DMS153 treated with DMSO at 0.1 percent for 48 hours (cell line): ENCODE measurements around the gene ATP5F1D.
A peak's percentile ranks its signal among the peaks of the same experiment; 100 is the strongest.

Experiments used
- DNase-seq: peaks from one replicate; lab custom pipeline; 2025; ENCODE audit not compliant: unreplicated experiment; lab: John Stamatoyannopoulos, UW

ATP5F1D gene

GRCh38 chr19:1232652-1233072, 8.9 kb upstream of the ATP5F1D start:
- no peak for DNase-seq

DNA sequence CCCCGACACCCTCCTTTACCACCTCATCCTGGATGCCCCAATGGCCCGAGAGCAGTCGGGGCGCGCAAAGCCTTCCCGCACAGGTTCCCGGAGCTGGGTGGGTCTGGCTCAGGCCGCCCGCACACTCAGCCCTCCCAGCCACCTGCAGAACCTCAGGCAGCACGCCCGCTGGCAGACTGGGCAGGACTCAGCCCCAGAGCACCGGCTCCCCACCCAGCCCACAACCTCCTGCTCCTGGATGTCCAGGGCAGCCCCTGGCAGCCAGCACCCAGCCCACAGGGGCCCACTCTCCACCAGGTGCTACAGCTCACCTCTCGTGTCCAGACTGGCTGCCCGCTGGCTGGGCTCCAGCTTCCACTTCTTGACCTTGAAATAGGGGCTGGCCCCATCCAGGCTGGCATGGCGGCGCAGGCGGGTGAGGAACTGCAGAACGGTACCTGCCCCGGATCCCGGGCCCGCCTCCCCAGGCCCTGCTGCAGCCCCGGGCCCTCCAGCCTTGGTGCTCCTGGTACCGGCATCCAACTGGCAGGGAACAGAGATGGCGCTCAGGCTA, 8.4 kb upstream of the ATP5F1D start:
- DNase-seq: no peak

GRCh38 chr19:1234051-1234954, 7.2 kb upstream of the ATP5F1D start:
- DNase-seq: no peak

DNA sequence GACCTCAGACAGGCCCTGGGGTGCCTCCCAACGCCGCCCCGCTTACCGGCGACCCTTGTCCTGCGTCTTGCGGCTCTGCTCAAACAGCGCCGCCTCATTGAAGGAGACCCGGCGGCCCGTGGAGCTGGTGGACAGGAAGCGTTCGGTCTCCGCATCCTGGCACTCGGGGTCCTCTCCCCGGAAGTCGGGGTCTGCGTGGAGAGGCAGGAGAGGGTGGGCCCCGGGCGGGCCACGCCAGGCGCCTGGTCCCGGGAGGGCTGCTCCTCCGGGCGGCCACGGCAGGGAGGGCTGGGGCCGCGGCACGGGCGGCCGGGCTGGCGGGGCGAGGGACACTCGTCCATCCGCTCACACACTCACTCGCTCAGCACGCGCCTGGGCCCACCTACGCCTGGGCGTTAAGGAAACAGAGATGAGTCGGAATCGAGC, 6.6 kb upstream of the ATP5F1D start:
- no peak for DNase-seq

DNA sequence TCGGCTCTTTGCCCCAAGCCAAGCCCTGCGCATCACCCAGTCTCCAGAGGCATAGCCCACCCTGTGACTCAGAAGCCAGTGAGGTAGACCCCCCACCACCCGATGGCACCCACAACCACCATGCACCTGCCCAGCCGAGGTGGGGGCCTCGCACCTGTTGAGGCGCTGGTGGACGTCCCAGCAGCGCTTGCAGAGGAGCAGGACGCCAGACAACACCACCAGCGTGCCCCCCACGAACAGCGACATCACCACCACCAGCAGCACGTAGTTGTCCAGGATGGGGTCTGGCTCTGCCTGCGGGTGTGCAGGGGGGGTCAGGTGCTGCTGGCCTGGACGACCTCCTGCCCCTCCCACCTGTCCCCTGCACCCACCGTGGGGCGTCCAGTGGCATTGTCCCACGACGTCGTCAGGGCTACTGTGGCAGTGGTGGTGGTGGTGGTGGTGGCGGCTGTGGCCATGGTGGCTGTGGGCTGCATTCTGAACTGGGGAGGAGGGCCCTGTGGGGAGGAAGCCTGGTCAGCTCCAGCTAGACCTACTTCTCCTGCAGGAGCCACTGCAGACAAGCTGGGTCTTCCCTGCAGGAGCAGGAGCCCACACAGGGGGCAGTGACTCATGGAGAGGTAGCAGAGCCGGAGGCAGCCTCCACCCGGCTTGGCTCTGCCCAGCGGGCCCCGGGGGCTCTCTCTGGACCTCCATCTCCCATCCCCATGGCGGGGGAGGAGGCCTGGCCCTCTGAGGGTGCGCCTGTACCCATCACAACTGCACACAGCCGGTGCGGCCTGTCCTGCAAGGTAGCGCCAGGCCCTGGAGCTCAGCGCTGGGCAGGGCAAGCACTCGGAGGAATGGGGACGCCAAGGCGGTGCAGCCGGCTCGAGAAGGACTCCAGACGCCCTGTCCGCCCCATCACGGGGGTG, 5.7 kb upstream of the ATP5F1D start:
- DNase-seq: no peak

DNA sequence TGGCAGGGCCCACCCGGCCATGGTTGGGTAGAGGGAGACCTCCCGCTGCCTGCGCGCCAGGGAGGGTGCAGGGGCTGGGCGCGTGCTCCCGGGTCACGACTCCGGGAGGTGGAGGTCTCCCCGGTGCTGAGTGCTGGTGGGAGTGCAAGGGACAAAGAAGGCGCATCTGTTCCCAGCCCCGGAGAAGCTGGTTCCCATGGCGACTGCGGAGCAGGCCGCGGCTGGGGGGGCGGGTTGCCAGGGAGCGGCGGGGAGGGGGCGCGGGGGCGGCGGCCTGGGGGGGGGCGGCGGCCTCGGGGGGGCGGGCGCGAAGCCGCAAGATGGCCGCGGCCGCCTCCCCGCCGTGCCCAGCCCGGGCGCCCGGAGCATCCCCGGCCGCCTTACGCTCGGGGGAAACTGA, 5.0 kb upstream of the ATP5F1D start:
- no peak for DNase-seq

- no peak for DNase-seq
Measured at GRCh38 chr19:1237027-1237659, 4.4 kb upstream of the ATP5F1D start.

- DNase-seq: no peak
Measured at GRCh38 chr19:1237754-1238368, 3.7 kb upstream of the ATP5F1D start, which contains the start of gene CBARP. Gene CBARP, minus strand, starts transcription at chr19:1238005. Its CDS starts 1,905 bp downstream, at chr19:1236100.

DNA sequence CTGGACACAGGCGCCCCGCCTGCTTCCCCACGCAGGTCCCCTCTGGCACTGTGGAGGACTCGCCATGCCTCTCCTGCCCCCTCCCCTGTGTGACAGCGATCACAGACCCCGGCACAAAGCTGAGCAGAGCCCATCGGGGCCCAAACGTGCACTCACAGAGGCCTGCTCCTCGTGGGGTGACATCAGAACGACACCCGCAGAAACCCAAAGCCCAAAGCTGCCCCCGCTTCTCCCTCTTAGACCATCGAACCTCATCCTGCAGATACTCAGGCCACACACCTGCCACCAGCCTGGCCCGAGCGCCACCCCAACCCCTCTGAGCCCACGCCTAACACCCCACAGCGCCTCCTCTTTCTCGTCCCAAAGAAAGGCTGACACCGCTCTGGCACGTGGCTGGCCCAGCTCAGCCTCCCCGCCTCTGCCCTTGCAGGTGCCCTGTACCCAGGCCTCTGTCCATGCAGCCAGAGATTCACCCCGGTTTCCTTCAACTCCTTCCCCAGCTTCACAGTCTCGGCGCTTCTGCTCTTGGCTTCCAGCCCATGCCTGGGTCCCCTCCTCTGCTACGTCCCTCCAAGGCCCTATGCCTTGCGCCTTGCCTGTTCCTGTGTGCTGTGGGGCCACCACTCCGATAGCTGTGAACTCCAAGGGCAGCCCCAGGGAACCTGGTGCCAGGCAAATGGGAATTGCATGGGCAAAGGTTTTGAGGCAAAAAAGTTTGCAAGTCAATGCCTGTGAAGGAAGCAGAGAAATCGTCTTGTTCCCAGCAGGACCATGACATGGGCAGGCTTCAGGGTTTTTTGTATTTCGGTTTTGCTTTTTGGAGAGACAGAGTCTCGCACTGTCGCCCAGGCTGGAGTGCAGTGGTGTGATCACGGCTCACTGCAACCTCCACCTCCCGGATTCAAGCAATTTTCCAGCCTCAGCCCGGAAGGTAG, 2.9 kb upstream of the ATP5F1D start:
- DNase-seq: no peak

DNA sequence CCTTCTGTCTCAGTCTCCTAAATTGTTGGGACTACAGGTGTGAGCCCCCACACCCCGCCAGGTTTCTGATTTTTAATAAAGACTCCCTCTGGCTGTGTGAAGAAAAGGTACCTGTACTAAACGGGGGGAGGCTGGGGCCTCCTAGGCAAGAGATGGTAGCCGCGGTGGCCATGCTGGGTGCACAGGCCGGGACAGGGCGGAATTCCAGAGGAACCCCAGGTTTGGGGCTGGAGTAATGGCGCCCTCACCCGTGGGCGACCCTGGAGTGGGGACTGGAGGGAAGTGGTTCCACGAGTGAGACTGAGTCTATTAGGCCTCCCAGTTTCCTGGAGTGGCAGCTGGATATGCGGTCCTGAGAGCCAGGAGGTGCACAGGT, 2.1 kb upstream of the ATP5F1D start:
- no peak for DNase-seq

DNA sequence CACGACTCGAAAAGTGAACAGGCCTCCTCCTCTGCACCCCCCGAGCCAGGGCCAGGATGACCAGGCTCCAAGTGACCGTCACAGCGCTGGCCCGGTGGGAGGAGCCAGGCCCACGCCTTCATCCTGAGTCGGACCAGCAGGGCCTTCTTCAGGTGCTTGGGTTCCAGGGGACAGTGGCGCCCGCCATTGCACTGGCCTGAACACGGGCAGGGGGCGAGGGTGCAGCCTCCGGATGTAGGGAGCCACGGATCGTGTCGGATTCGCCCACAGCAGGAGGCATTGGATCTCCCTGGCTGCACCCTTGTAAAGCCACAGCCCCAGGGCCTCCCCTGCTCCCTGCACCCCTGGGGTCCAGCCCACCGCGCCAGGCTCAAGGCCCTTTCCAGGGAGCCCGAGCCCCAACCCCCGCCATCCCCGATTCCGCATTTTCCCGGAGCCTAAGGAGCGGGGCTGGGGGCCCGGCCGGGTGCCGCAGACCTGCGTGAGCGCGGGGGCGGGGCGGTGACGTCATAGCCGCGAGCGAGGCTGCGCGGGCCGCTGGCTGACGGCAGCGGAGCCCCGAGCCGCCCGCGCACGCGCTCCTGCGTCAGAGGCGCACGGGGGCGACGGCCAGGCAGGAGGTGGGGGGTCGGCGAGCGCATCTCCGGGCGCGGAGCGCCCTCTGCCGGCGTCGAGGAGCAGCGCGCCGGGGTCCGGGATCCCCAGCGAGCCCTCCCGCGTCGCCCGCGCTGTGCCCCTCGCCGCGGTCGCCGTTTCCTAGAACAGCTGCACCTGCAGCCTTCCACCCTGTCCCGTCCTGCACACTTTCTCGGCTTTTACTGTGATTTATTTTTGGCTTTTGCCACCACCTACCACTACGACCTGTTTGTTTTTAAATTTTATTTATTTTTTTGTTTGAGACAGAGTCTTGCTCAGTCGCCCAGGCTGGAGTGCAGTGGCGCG, 1.5 kb upstream of the ATP5F1D start:
- peak; percentile 31 for DNase-seq

- no peak for DNase-seq
Measured at GRCh38 chr19:1240925-1241324, 626 bp upstream of the ATP5F1D start.

DNA sequence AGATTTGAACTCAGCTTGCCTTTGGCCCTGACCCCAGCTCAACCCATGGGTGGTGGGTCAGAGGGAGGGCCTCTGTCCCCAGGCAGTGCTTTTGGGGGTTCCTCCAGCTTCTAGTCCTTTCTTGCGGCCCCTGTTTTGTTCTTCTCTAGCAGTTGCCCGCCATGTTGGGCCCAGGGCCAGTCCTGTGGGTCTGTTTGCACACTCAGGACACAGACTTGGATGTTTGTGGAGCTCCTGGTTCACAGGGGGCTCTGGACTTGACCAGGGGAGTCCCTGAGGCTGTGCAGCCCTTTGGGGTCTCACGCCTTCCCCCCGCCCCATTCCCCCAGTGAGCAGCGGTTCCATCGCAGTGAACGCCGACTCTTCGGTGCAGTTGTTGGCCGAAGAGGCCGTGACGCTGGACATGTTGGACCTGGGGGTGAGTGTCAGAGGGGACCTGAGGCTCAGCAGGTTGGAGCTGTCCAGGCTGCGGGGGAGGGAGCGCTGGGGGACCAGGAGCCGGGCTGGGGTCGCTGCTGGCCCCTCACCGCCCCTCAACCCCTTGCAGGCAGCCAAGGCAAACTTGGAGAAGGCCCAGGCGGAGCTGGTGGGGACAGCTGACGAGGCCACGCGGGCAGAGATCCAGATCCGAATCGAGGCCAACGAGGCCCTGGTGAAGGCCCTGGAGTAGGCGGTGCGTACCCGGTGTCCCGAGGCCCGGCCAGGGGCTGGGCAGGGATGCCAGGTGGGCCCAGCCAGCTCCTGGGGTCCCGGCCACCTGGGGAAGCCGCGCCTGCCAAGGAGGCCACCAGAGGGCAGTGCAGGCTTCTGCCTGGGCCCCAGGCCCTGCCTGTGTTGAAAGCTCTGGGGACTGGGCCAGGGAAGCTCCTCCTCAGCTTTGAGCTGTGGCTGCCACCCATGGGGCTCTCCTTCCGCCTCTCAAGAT, 2.5 kb downstream of the ATP5F1D start:
- DNase-seq: no peak

- DNase-seq: no peak
Measured at GRCh38 chr19:1244693-1245451, 3.3 kb downstream of the ATP5F1D start.

DNA sequence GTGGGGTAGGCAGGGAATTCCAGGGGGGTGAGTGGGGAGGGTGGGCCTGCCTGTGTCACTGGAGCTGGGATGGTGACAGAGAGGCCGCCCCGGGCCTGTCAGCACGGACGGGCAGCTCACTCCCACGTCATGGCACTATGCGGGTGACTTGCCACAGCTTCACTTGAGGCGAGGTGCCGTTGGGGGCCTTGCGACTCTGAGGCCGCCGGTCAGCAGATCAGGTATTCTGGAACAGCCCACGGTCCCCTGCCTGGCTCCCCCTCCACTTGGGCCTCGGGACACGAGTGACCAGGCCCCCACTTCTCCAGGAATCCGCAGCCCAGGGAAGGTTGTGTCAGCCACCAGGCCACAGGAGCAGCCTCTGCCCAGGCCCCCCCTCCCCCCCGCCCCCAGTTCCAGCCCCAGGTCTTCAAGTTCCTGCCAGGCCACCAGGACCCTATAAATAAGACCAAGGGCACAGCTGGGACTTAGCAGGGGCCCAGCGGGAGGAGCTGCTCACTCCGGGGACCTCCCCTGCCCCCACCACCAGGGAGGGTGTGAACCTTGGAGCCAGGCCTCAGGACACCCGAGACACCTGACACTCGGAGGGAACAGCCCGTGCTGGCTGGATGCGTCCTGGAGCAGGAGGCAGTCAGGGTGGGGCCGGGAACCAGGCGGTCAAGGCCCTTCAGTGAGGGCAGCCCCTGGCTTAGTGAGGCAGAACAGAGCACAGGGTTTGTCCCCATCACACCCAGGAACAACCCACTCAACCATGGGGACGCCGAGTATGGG, 4.1 kb downstream of the ATP5F1D start:
- DNase-seq: no peak
